H7 (cell line): ENCODE results near the gene STRIP2. TPM values are rescaled to one million over a fixed set of nuclear protein-coding genes. Genes with fewer than 3 reads are reported as not detected.
"Not testable (repeated sequence)": the region's sequence is repeated elsewhere in the genome, so short reads cannot be mapped to it uniquely, and the experiment has no call there.

Experiments used
- DNase-seq: peaks from one replicate; pipeline ENCODE4 v3.0.0; 2012
- H3K27me3 ChIP-seq: 2 replicates; pipeline ENCODE4 v1.6.0; 2011; ENCODE audit warnings: mild to moderate bottlenecking, low read length; ENCODE audit not compliant: control insufficient read depth, insufficient read depth
- H3K36me3 ChIP-seq: replicated peaks from 2 replicates; pipeline ENCODE4 v1.5.1; 2011; ENCODE audit warnings: low read length; ENCODE audit not compliant: control insufficient read depth, insufficient read depth
- H3K4me3 ChIP-seq: 2 replicates; pipeline ENCODE4 v1.5.1; 2011; ENCODE audit warnings: low read depth, mild to moderate bottlenecking, control low read depth, low read length, moderate library complexity; ENCODE audit not compliant: insufficient read depth
- total RNA-seq: library from RNA; depleted of rRNA; stranded (reverse); fragments of >200 nt; shearing (Covaris generic); gene quantifications from 2 replicates; pipeline ENCODE4 v1.2.3, GENCODE V29; 2014

The STRIP2 gene
- total RNA-seq, 1 experiment from 2014 or later, result 5.1 TPM

GRCh38 chr7:129502708-129503685 is 68.8 kb downstream of the STRIP2 start:
- Histone ChIP-seq H3K4me3 (peak overlapping the region; percentile 52), H3K27me3 (peaks cover 28% of the 10 kb centered on the region), H3K36me3 (no peaks in the 10 kb centered on the region)
- DNase-seq, result peak; percentile 86

GRCh38 chr7:129503725-129504124 is 69.5 kb downstream of the STRIP2 start:
- Histone ChIP-seq H3K27me3 (peaks cover 28% of the 10 kb centered on the region), H3K36me3 (no peaks in the 10 kb centered on the region), H3K4me3 (no peak overlapping the region)
- no peak for DNase-seq

DNA sequence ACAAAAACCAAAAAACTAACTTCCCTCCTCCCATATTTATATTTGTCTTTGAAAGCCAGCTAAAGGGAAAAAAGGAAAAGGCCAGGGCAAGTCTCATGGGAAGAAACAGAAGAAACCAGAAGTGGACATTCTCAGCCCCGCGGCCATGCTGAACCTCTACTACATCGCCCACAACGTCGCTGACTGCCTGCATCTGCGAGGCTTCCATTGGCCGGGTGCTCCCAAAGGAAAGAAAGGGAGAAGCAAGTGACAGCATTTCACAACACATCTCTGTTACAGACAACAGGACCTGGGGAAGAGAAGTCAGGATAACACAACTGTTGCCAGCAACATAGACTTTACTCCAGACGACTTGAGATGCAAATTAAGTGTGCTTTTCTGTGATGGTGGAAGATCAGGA is 78.0 kb downstream of the STRIP2 start:
- no peaks in the 10 kb centered on the region for H3K36me3 ChIP-seq
- no peaks in the 10 kb centered on the region for H3K27me3 ChIP-seq
- H3K4me3 ChIP-seq, result no peak overlapping the region
- DNase-seq, result no peak

GRCh38 chr7:129513546-129513945 is 79.3 kb downstream of the STRIP2 start:
- H3K27me3 ChIP-seq, result no peaks in the 10 kb centered on the region
- no peaks in the 10 kb centered on the region for H3K36me3 ChIP-seq
- DNase-seq, result no peak
- no peak overlapping the region for H3K4me3 ChIP-seq

- H3K27me3 ChIP-seq, result no peaks in the 10 kb centered on the region
- H3K36me3 ChIP-seq, result no peaks in the 10 kb centered on the region
- DNase-seq, result peak; percentile 66
- no peak overlapping the region for H3K4me3 ChIP-seq
These were observed 80.5 kb downstream of the STRIP2 start for GRCh38 chr7:129514683-129515082.

DNA sequence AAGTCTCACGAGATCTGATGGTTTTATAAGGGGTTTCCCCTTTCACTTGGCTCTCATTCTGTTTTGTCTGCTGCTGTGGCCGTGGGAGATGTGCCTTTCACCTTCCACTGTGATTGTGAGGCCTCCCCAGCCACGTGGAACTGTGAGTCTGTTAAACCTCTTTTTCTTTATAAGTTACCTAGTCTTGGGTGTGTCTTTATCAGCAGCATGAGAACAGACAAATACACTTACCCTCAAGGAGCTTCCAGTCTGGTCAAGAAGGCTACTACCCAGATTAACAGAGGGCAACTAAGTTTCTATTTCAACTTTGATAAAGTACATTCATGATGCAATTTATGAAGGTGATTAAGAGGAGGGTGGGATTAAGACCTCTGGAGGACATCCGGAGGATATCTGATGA is 81.1 kb downstream of the STRIP2 start:
- no peak overlapping the region for H3K4me3 ChIP-seq
- no peaks in the 10 kb centered on the region for H3K27me3 ChIP-seq
- H3K36me3 ChIP-seq, result no peaks in the 10 kb centered on the region
- no peak for DNase-seq

GRCh38 chr7:129517931-129518330 is 83.7 kb downstream of the STRIP2 start:
- no peak overlapping the region for H3K4me3 ChIP-seq
- H3K36me3 ChIP-seq, result no peaks in the 10 kb centered on the region
- H3K27me3 ChIP-seq, result no peaks in the 10 kb centered on the region
- no peak for DNase-seq

DNA sequence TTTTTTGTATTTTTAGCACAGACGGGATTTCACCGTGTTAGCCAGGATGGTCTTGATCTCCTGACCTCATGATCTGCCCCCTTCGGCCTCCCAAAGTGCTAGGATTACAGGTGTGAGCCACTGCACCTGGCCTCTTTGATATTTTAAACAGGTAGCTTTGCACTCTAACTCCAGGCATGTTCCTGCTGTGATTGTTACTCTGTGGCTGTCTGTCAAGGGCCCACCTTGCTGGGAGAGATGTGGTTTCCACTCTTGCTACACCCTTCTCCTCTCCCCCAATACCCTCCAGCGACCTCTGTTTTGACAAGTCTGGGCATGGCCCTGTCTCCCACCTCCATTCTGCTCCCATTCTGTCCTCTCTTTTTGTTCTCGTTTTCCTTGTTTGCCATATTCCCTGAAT is 85.2 kb downstream of the STRIP2 start:
- Histone ChIP-seq H3K36me3 (no peaks in the 10 kb centered on the region), H3K27me3 (no peaks in the 10 kb centered on the region)

GRCh38 chr7:129522088-129522970 is 88.1 kb downstream of the STRIP2 start:
- H3K4me3 ChIP-seq, result no peak overlapping the region
- DNase-seq, result peak; percentile 75
- H3K36me3 ChIP-seq, result no peaks in the 10 kb centered on the region
- no peaks in the 10 kb centered on the region for H3K27me3 ChIP-seq

More for the DNA sequence above, 85.2 kb downstream of the STRIP2 start:
- no peak overlapping the region for H3K4me3 ChIP-seq
- DNase-seq, result peak; percentile 63

DNA sequence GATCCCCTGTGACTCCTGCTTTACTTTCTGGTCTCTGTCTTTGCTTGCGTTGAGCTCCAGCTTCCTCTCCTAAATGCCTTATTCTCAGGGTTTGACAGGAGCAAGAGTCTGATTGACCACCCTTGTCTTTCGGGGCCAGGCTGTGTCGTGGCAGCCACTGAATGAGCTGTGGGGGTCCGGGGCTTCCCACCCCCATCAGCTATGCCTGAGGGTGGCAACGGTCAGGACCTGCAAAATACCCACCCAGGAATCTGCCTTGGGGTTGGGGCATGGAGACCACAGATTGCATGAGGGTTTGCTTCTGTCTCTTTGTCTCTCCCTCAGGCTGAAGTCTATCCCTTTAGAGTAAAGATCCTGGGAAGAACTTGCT is 88.7 kb downstream of the STRIP2 start:
- H3K36me3 ChIP-seq, result no peaks in the 10 kb centered on the region
- no peak for DNase-seq
- no peaks in the 10 kb centered on the region for H3K27me3 ChIP-seq
- H3K4me3 ChIP-seq, result no peak overlapping the region

GRCh38 chr7:129523924-129524323 is 89.7 kb downstream of the STRIP2 start:
- Histone ChIP-seq H3K4me3 (no peak overlapping the region), H3K27me3 (no peaks in the 10 kb centered on the region), H3K36me3 (no peaks in the 10 kb centered on the region)
- DNase-seq, result no peak

- not testable (repeated sequence) for H3K27me3 ChIP-seq, DNase-seq, H3K4me3 ChIP-seq, H3K36me3 ChIP-seq
These were observed 90.2 kb downstream of the STRIP2 start for GRCh38 chr7:129524405-129524804.

DNA sequence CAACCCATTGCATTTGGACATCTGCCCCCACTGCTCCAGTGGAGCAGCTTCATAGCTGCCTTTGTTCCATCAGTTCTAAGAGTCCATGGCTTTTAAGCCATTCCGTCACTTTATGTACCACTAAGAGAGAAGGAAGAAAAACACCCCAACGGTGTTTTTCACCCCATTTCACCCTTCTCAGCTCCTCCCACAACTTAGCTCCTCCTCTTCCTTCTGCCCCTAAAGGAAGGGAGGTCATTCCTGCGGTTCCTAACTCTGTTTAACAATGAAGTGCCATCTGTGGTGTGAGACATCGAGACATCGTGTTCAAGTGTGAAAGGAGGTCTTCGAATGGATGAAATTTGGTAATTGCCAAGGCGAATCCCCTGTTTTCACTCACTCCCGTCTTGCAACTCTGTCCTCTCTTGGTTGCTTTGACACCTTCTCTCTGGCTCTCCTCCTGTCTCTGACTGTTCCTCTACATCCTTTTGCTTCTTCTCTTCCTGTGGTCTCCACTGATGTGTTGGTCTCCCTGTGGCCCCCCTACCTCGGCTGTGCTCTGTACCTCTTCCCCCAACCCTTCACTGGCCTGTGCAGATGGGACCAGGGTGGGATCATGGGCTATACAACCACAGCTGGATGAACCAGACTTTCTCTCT is 91.1 kb downstream of the STRIP2 start:
- no peaks in the 10 kb centered on the region for H3K36me3 ChIP-seq
- no peak for DNase-seq
- H3K4me3 ChIP-seq, result no peak overlapping the region
- H3K27me3 ChIP-seq, result no peaks in the 10 kb centered on the region

DNA sequence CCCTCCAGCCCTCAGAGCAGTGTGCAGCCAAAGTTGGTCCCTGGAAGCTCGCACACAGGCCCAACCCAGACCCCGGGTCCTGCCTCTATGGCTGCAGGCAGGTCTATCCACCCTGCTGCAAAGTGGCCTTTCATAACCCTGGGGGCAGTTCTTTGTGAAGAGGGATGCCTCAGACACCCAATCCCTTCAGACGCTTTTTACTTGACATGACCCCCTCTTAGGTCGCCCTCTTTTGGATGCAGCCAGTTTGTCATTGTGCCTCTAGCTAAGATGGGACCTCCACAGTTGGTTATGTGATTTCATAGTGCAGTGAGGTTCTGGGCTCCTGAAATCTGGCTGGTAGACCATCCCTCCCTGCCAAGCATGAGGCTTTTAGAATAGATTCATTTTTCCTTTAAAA is 95.4 kb downstream of the STRIP2 start:
- Histone ChIP-seq H3K4me3 (no peak overlapping the region), H3K36me3 (no peaks in the 10 kb centered on the region), H3K27me3 (no peaks in the 10 kb centered on the region)
- peak; percentile 65 for DNase-seq
